ENCODE data around the gene PDE6A. TPM values are rescaled to one million over a fixed set of nuclear protein-coding genes. Genes with fewer than 3 reads are reported as not detected.

Gene PDE6A
- total and polyA plus RNA-seq, 2 donors (not counting 3 experiments of a cell fraction or from before 2014, with no cell fraction given): not detected

DNA sequence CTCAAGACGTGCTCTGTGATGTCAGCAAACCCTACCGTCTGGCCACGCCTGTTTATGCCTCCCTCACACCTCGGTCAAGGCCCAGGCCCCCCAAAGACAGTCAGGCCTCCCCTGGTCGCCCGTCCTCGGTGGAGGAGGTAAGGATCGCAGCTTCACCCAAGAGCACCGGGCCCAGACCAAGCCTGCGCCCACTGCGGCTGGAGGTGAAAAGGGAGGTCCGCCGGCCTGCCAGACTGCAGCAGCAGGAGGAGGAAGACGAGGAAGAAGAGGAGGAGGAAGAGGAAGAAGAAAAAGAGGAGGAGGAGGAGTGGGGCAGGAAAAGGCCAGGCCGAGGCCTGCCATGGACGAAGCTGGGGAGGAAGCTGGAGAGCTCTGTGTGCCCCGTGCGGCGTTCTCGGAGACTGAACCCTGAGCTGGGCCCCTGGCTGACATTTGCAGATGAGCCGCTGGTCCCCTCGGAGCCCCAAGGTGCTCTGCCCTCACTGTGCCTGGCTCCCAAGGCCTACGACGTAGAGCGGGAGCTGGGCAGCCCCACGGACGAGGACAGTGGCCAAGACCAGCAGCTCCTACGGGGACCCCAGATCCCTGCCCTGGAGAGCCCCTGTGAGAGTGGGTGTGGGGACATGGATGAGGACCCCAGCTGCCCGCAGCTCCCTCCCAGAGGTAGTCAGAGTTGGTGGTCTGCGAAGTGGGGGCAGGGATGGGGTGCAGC lies 111.3 kb downstream of the PDE6A start:
- ChIA-PET POLR2A (interaction anchor here (0.7 kb wide), 1 partner anchor 126 kb away, joined by 3 read pairs; no protein-coding TSS in a partner anchor), CTCF (interaction anchor here (0.8 to 19.7 kb wide), 26 partner anchors 12 to 603 kb away, joined by 3 to 639 read pairs (median 6); partner anchors contain the start of gene SLC26A2)
- Histone ChIP-seq H3K27me3 (ENCODE audit: control insufficient read depth in 2 of 2, insufficient read depth in 2 of 2, low read length in 2 of 2) (no peaks in the 10 kb centered on the region), H3K36me3 (ENCODE audit: control insufficient read depth in 2 of 2, extremely low read depth in 1 of 2, insufficient read depth in 2 of 2, low read length in 2 of 2) (no peaks in the 10 kb centered on the region), H4K20me1 (replicated peaks; ENCODE audit: control insufficient read depth, extremely low read depth, insufficient read depth, low read length) (no peaks in the 10 kb centered on the region), H3K4me3 (replicated peaks in 1 of 3; ENCODE audit: insufficient read depth in 1 of 3, low read depth in 1 of 3, low read length in 3 of 3) (no peak overlapping the region), H3K27ac (ENCODE audit: insufficient read depth, low read depth, low read length) (no peak overlapping the region), H3K4me2 (ENCODE audit: insufficient read depth, low read length) (no peak overlapping the region), H3K9me1 (replicated peaks; ENCODE audit: control insufficient read depth, extremely low read depth, insufficient read depth, low read length) (no peaks in the 10 kb centered on the region), H3K4me1 (ENCODE audit: control insufficient read depth, extremely low read depth, insufficient read depth, low read length) (no peaks in the 10 kb centered on the region), H3K9me3 (replicated peaks; ENCODE audit: control insufficient read depth, insufficient read depth, low read length) (no peaks in the 10 kb centered on the region), H3K79me2 (ENCODE audit: control insufficient read depth, insufficient read depth, low read length) (no peaks in the 10 kb centered on the region), H3K9ac (replicated peaks; ENCODE audit: extremely low read depth, insufficient read depth, low read length) (no peak overlapping the region), H2AFZ (ENCODE audit: low read depth, low read length) (no peak overlapping the region)
- FAIRE-seq (no peak), DNase-seq (ENCODE audit: low read depth, low spot score) (no peak)
- BruUV-seq (replicated peaks): no TSS peak
- dilution Hi-C loops (cut with MboI; ENCODE audit: extremely low pct_ligation_motif_present, low sequenced_read_pairs): no loop called here
- intact Hi-C loops (cut with micrococcal nuclease): no loop called here
- TF ChIP-seq JUN (IDR thresholded peaks at IDR 0.05; ENCODE audit: borderline replicate concordance, insufficient read depth, insufficient read length, low read depth) (no peak), MYC (IDR thresholded peaks at IDR 0.05; ENCODE audit: low read depth, low read length) (no peak), EZH2 (IDR thresholded peaks at IDR 0.05; ENCODE audit: borderline replicate concordance, low read depth, low read length, severe bottlenecking) (no peak), GATA2 (IDR thresholded peaks at IDR 0.05; ENCODE audit: insufficient read depth, insufficient read length, low read depth, low read length) (no peak), POLR2AphosphoS5 (IDR thresholded peaks at IDR 0.05; ENCODE audit: insufficient read depth, low read depth, low read length) (no peak), POLR2A (IDR thresholded peaks at IDR 0.05; ENCODE audit: low read depth, low read length) (no peak), FOS (IDR thresholded peaks at IDR 0.05; ENCODE audit: borderline replicate concordance, insufficient read depth, low read length) (no peak)
- TF ChIP-seq, protein P1, sequence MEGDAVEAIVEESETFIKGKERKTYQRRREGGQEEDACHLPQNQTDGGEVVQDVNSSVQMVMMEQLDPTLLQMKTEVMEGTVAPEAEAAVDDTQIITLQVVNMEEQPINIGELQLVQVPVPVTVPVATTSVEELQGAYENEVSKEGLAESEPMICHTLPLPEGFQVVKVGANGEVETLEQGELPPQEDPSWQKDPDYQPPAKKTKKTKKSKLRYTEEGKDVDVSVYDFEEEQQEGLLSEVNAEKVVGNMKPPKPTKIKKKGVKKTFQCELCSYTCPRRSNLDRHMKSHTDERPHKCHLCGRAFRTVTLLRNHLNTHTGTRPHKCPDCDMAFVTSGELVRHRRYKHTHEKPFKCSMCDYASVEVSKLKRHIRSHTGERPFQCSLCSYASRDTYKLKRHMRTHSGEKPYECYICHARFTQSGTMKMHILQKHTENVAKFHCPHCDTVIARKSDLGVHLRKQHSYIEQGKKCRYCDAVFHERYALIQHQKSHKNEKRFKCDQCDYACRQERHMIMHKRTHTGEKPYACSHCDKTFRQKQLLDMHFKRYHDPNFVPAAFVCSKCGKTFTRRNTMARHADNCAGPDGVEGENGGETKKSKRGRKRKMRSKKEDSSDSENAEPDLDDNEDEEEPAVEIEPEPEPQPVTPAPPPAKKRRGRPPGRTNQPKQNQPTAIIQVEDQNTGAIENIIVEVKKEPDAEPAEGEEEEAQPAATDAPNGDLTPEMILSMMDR (IDR thresholded peaks at IDR 0.05; ENCODE audit: extremely low read depth in 1 of 2, insufficient read depth in 1 of 2, low read depth in 1 of 2, low read length in 2 of 2): no peak
- TF ChIP-seq, protein P2, sequence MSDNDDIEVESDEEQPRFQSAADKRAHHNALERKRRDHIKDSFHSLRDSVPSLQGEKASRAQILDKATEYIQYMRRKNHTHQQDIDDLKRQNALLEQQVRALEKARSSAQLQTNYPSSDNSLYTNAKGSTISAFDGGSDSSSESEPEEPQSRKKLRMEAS (IDR thresholded peaks at IDR 0.05; ENCODE audit: insufficient read depth, insufficient read length): no peak
